Suprapubic skin (tissue), 3 donors: ENCODE results near the gene MLH1.
"Not testable (repeated sequence)": the region's sequence is repeated elsewhere in the genome, so short reads cannot be mapped to it uniquely, and the experiment has no call there.

Experiments
- EP300 ChIP-seq: sonication (generic); formaldehyde crosslinking; IDR thresholded peaks from one replicate; pipeline ENCODE4 v1.6.1; 2017; ENCODE audit warnings: antibody characterized with exemption
- TF ChIP-seq, protein P1 (sequence below), 2 donors: fragments of 200-600 bp in 1 of 2; fragments of 450-650 bp in 1 of 2; sonication (generic) in 1 of 2; IDR thresholded peaks; one replicate each; pipeline ENCODE4 v1.5.1; 2016 to 2019; ENCODE audit warnings: antibody characterized with exemption in 2 of 2, mild to moderate bottlenecking in 1 of 2, moderate library complexity in 1 of 2

- TF ChIP-seq, protein P1, sequence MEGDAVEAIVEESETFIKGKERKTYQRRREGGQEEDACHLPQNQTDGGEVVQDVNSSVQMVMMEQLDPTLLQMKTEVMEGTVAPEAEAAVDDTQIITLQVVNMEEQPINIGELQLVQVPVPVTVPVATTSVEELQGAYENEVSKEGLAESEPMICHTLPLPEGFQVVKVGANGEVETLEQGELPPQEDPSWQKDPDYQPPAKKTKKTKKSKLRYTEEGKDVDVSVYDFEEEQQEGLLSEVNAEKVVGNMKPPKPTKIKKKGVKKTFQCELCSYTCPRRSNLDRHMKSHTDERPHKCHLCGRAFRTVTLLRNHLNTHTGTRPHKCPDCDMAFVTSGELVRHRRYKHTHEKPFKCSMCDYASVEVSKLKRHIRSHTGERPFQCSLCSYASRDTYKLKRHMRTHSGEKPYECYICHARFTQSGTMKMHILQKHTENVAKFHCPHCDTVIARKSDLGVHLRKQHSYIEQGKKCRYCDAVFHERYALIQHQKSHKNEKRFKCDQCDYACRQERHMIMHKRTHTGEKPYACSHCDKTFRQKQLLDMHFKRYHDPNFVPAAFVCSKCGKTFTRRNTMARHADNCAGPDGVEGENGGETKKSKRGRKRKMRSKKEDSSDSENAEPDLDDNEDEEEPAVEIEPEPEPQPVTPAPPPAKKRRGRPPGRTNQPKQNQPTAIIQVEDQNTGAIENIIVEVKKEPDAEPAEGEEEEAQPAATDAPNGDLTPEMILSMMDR (IDR thresholded peaks at IDR 0.05) = not testable (repeated sequence)
- not testable (repeated sequence) for TF ChIP-seq EP300
Observed at GRCh38 chr3:36963008-36963407, 30.3 kb upstream of the MLH1 start.
